ENCODE data around the gene SCPEP1.
A peak's percentile ranks its signal among the peaks of the same experiment; 100 is the strongest.
"Not testable (repeated sequence)": the region's sequence is repeated elsewhere in the genome, so short reads cannot be mapped to it uniquely, and the experiment has no call there.

Gene SCPEP1, protein sequence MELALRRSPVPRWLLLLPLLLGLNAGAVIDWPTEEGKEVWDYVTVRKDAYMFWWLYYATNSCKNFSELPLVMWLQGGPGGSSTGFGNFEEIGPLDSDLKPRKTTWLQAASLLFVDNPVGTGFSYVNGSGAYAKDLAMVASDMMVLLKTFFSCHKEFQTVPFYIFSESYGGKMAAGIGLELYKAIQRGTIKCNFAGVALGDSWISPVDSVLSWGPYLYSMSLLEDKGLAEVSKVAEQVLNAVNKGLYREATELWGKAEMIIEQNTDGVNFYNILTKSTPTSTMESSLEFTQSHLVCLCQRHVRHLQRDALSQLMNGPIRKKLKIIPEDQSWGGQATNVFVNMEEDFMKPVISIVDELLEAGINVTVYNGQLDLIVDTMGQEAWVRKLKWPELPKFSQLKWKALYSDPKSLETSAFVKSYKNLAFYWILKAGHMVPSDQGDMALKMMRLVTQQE

DNA sequence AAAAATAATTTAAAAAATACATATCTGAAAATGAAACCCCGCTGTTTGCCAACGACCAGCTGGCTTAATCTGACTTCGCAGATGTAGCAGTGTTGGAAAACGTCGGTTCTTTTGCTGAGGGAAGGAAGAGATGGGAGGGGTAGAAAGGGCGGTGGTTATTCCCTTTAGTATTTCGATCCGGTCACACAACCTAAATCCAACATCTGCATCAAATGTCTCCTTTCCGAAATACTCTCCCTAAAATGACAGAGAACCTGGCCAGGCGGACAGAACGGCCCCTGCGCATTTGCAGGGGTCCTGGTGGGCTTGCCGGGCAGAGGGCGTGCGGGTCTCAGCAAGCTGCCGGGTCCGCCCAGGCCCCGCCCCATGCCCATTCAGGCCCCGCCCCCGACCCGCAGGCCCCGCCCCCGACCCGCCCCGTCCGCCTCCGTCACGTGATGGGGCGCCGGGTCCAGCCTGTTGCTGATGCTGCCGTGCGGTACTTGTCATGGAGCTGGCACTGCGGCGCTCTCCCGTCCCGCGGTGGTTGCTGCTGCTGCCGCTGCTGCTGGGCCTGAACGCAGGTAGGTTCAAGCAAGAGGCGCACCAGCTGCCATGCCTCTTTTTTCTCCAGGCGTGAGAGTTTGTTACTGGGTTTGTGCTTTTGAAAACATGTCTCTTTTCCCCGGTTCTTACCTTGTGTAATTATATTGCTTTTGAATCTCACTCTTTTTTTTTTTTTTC, at the start of gene SCPEP1:
Gene SCPEP1, plus strand, starts transcription at position 459 of the 723 bp plus-strand sequence. Its CDS starts 29 bp downstream, at position 488.
- peak; percentile 55 for DNase-seq (ENCODE audit: low read depth)

DNA sequence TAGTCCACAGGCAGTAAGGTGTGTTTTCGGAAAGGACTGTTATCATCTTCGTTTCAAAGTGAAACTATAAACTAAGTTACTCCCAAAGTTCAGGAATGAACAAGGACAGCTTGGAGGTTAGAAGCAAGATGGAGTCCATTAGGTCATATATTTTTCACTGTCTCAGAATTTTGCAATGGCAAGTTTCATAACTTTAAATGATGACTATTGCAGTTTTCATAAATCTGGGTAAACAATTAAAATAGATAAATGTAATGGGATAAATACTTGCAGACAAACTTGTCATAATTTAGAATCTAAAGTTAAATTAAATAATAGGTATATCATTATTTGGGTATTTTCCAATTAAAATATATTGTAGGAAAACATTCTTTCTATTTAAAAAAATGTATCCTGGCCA, 49.3 kb upstream of the SCPEP1 start:
- no peak for DNase-seq (ENCODE audit: low read depth)

DNA sequence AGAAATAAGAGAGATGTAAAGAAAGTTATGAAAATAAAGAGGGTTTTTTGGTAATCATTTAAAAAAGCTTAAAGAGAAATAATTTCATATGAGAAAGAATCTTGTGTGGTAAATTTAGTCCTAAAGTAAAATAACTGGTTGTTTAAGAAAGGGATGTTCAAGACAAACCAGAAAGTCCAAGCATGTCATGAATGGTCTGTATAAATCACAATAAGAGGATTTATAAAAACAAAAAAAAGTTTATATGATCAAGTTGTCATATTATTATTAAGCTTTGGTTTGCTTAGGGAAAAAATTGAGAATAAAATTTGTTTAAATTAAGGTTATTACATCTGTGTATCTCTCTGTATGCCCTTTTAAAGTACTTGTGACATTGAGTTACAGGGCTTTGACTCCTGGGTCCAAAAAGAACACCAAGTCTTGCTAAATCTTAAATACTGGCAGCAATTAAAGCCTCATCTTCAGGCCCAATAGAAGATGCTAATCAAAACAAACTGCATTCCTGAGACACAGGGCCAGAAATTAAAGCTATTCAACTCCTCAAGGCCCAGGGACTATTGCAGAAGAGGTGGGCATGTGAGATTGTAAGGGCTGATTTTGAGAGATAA, 48.5 kb upstream of the SCPEP1 start:
- no peak for DNase-seq (ENCODE audit: low read depth)

DNA sequence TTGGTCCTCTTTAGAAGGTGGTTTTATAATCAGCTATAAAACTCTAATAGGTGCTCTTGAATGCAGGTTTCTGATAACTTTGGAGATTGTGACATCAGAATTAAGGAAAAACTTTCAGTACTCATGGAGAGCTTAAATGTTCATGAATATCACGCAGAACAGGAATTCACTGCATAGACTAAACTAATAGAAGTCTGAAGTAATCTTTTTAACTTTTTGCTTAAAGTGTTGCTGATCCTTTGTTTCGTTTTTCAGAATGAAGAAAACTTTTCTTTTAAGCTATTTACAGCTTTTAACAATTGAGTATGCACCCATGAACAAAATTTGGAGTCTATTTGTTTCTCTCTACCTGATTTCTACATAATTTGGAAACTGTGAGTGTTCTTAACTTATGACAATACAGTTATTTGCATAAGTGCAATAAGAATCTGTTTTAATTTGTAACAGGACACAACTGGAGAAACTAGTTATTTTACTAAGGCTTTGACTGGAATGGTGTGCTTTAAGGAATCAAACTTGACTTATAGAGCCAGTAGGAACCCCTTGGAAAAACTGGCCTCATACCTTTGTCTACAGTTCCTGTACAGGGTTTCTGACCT, 47.1 kb upstream of the SCPEP1 start:
- no peak for DNase-seq (ENCODE audit: low read depth)

DNA sequence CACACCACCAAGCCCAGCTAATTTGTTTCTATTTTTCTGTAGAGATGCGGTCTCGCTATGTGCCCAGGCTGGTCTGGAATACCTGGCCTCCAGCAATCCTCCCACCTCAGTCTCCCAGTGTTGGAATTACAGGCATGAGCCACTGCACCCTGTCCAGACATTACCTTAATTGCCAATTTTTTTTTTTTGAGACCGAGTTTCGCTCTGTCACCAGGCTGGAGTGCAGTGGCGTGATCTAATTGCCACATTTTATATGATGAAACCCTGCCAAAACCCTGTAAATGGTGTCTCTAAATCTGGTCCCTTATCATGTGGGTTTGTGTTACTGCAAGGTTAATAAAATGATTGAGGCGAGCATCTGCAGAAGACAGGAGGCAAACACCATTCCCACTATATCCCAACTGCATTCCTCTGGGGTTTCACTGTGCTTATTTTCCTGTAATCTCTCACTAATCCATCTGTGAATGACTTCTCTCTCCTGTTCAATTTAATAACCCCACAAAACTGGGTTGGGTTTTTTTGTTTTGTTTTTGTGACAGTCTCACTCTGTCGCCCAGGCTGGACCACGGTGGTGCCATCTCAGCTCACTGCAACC, 44.7 kb upstream of the SCPEP1 start:
- DNase-seq (ENCODE audit: low read depth), result no peak

DNA sequence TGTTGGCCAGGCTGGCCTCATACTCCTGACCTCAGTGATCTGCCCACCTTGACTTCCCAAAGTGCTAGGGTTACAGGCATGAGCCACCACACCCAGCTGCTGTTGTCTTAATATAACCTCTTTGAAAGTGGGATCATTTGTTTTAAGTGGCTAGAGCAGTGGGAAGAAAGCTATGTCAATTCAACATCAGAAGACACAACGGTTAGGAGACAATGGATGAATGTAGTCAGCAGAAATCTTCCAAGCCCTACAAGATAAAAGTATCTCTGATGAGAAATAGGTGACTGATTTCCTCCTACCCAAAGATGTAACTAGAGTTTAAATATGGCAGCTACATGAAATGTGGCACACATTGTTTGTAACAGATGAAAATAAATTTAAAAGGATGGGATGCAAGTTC, 44.1 kb upstream of the SCPEP1 start:
- no peak for DNase-seq (ENCODE audit: low read depth)

DNA sequence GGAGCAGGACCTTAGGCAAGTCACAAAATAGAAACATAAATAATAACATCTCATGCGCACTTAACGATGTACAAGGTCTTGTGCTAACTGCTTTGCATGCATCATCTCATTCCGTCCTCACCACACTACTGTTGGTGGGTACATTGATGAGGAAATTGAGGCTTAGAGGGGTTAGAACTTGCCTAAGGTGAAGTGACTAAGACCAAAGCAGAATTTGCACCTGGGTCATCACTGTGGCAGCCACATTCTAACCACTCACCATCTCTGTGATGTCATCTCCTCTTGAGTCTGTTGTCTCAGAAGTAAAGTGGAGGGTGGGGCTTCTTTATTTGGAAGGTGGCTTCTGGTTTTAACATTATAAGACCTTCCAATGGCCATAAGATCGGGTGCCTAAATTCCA, 43.7 kb upstream of the SCPEP1 start:
- no peak for DNase-seq (ENCODE audit: low read depth)

DNA sequence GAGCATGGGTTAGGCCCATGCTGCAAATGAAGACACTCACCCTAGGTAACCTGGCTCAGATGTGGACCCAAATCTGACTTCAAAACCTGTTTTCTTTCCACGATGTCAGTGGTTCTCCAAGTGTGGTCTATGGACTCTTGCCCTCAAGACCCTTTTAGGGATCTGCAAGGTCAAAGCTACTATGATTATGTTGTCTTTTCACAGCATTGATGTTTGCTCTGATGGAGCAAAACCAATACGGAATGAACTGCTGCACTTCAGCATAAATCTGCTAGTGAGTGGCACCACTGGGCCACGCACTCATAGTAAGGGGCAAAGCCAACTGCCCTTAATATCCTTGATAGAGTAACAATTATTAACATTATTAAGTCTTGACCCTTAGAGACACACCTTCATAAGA, 42.5 kb upstream of the SCPEP1 start:
- DNase-seq (ENCODE audit: low read depth), result no peak

DNA sequence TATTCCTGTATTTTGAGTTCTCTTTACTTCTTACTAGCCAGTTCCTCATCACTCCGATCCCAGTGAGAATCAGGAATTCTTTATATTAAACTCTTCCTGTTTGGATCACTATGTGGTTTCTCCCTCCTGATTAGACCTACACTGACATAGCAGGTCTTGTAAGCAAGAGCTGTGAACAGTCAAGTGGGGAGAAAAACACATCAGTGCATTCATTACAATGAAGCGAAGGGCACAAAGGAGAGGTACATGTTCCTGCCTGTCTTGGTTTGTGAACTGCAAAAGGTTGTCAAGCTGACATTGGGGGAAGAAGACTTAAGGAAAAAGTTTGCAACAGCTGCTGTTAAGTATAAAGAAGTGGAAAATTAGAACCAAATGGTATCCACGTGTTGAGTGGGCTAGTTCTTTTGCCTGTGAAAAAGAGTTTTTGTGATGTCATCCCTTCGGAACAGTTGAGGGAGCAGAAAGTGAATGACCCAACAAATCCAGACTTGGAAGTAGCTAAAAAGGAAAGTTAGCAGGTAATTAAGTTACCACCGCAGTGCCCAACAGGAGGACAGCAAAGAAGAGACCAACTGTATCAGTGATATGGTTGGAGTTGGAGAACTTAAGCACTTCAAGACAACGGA, 41.1 kb upstream of the SCPEP1 start:
- DNase-seq (ENCODE audit: low read depth), result no peak

DNA sequence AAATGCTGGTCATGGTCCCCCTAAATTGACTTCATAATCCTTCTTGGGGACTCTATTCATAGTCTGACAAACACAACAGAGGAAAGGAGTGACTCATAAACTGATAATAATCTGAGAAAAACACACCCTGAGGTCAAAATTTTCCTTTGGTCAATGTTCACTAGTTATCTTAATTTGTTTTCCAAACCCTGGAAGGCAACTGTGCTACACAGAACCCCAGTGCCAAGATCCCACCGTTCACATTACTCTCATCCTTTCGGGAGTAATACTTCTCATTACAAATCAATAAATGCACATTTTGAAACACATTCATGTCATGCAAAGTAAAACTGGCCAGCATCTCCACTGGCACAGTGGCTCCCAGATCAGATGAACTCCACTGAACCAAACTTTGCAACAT, 40.2 kb upstream of the SCPEP1 start:
- no peak for DNase-seq (ENCODE audit: low read depth)

DNA sequence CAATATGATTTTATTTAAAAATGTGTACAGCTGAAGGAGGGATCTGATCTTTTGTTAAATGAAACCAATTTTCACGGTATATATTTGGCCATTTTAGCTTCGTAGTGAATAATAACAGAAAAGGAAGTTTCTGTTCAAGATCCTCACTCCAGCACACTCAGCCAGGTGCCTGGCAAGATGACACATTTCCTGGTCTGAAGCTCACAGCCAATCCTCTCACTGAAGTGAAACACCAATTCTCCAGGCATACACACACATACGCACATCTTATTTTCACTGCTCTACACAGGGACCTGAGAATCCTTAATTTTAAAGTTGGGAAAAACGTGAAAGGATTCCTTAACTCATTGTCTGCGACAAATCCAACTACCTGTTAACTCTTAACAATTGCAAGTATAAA, 39.7 kb upstream of the SCPEP1 start:
- DNase-seq (ENCODE audit: low read depth), result not testable (repeated sequence)

DNA sequence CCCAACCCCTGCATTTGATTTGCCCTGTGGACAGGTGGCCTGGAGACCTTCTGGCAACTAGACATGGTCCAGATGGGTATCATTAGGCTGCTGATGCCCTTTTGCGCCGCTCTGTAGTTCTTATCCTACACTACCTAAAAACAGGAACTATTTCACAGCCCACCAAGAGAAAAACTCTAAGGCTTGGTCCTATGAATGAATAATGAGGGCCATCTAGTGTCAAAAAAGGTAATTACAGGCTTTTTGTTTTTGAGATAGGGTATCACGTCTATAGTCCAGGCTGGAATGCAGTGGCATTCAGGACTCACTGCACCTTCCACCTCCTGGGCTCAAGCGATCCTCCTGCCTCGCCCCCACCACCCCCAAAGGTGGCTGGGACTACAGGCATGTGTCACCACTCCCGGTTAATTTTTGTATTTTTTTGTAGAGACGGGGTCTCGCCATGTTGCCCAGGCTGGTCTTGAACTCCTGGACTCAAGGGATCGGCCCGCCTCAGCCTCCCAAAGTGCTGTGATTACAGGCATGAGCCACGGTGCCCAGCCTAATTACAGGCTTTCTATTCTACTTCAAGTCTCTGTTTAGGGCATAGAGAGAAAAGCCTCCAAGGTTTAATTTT, 38.0 kb upstream of the SCPEP1 start:
- DNase-seq (ENCODE audit: low read depth), result peak; percentile 38

DNA sequence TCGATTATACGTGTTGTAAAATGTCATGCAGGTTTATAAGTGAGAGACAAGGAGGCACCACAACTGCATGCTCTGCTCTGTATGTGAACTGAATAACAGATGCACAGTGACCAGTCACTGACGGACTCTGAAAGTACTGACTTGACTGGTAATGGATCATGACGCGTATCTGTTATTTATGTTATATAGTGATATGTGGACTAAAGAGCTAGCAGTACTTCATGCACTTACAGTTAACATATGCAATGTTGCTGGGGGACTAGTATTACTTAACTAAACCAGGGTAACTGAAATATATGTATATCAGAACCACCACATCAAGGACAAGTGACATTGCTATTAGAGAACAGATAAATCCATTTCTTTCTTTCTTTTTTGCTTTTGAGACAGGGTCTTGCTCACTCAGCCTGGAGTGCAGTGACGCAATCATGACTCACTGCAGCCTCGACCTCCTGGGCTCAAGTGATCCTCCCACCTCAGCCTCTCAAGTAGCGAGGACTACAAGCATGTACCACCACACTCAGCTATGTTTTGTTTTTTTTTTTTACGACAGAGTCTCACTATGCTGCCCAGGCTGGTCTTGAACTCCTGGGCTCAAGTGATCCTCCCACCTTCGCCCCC, 34.3 kb upstream of the SCPEP1 start:
- DNase-seq (ENCODE audit: low read depth), result no peak

DNA sequence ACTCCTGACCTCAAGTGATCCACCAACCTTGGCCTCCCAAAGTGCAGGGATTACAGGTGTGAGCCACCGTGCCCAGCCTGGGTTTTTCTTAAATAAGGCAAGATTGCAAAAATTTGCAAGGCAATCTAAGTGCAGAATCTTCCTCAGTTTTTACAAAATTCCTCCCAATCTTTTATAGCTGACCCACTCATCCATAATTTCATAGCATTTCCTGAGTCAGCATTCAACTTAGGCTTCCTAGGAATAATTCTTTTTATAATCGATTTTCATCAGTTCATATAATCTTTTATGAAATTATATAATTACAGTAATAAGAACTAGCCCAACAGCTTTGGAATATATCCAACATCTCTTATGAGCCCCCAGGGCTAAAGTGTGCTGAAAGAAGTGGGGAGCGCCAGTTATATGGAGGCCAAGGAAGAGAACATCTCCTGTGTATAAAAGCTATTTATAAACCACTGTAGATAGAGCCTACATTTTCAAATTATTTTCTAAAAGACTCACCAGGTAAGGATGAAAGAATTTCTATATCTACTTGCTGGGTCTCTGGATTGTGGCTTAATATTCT, 31.9 kb upstream of the SCPEP1 start:
- DNase-seq (ENCODE audit: low read depth), result no peak

DNA sequence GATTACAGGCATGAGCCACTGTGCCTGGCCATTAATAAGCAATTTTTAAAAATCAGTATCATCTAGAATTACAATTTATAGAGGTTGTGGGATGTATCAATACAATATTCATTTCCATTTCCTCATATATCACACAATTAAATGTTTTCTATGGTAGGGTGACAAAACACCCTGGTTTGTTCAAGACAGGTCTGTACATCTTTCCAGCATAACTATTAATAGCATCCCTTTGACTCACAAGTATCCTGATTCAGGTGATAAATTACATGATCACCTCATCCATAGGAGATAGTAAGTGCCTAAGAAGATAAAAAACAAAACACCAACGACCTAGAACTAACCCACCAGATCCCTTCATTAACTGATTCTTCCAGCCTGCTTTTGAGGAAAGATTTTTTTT, 30.2 kb upstream of the SCPEP1 start:
- DNase-seq (ENCODE audit: low read depth), result no peak

DNA sequence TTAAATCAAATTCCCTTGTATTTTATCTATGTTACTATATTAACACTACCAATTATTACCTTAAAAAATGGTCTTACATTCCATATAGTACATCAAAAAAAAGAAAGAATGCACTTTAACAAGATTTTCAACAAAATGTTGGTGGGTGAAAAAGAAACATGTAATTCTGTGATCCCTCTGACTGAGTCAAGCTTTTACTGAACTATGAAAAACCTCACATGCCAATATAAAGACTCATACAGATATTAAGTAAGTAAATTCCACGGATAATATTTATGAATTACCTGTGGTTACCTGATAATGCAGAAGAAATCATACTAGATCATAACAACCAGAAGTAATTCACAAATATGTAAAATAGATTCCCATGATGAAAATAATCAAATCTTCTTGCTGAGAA, 29.4 kb upstream of the SCPEP1 start:
- DNase-seq (ENCODE audit: low read depth), result no peak

DNA sequence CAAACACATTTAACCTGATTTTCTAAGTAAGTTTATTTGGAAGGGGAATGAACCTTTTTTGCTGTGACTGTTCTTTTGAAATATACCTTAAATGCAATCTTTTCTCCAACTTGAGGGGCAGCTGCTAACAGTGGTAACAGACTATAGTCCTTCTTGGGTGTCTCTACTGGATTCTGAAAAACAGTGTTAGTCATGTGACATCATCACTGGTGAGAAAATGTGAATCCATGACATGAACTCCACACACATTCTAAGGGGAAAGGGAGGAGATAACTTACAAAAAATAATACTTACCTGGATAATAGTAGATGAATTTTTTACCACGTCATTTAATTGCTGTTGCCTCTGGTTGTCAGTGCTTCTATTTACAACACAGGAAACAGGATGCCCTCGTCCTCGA, 28.3 kb upstream of the SCPEP1 start:
- no peak for DNase-seq (ENCODE audit: low read depth)

DNA sequence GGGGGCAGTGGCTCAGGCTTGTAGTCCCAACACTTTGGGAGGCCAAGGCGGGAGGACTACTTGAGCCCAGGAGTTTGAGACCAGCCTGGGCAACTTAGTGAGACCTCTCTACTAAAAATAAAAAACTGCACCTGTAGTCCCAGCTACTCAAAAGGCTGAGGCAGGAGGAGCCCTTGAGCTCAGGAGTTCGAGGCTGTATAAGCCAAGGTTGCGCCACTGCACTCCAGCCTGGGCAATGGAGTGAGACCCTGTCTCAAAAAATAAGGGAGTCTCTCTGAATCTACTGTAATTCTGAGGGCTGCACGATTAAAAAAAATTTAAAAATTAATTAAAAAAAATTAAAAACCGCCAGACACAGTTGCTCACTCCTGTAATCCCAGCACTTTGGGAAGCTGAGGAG, 20.9 kb upstream of the SCPEP1 start:
- no peak for DNase-seq (ENCODE audit: low read depth)

DNA sequence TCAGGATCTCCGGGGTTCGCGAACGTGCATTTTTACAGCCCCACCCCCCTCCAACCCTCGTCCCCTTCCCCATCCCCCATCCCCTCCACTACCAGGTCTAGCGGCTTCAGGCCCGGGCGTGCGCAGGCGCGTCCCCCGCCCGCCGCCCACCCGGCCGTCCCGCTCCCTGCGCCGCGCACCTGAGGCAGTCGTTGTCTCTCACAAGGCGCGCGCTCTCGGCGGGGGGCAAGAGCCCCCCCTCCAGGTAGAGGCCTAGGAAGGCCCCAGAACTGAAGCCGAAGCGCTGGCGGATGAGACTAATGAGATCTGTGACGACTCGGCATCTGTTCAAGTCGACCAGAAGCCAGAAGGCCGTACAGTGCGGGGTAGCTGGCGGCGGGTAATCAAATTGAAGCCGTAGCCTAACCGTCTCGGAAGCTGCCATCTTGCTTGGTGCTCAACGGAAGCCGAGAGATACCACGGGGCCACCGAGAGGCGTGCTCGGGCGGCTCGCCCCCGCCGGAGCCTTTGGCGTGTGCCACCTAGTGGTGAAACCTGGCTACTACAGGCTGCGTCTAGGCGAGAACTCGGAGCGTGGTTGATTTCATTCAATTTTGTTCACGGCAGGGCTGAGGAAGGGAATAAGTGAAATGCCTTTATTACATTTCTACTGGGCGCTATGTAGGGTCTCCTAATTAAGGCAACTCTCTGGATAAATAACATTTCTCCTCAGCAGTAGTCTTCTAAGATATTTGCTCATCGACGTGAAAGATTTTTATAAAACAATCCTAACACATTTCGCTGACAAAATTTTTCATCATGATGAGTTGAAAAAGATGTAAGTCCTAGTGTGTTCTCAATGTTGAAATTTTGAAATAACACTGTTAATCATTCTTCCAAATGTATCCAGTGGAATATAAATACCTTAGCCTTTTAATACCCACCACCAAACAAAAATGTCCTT, 17.1 kb upstream of the SCPEP1 start, which contains the start of gene COIL:
Gene COIL, minus strand, starts transcription at position 455 of the 943 bp plus-strand sequence. Its CDS starts 31 bp downstream, at position 424.
- peak; percentile 79 for DNase-seq (ENCODE audit: low read depth)

Data from fibroblast of the conjunctiva (primary cell).